GM19467 (cell line): Measurements from ENCODE around the gene RBM23.

ENCODE experiments used
- ATAC-seq: cut with Tn5 transposase; IDR thresholded peaks from one replicate; pipeline ENCODE4 v1.9.1; 2021; ENCODE audit warnings: mild to moderate bottlenecking, moderate library complexity; ENCODE audit not compliant: unreplicated experiment

RBM23 gene

GRCh38 chr14:22844221-22845102 is 74.5 kb downstream of the RBM23 start:
- no peak for ATAC-seq
